IMR-90 (cell line): ENCODE data around the gene CTDP1. TPM values are rescaled to one million over a fixed set of nuclear protein-coding genes. Genes with fewer than 3 reads are reported as not detected.

Experiments
- ATAC-seq: fragments of 200-7000 bp; cut with Tn5 transposase; 2 replicates; pipeline ENCODE4 v1.9.1; 2020; ENCODE audit warnings: low read depth, mild to moderate bottlenecking, moderate library complexity
- BruUV-seq: library from RNA; stranded (reverse); fragments of 400-500 nt; replicated peaks from 2 replicates; lab custom pipeline; 2021; lab: Mats Ljungman, UMichigan
- CTCF ChIA-PET: fragments of 300-600 bp; formaldehyde crosslinking; extraction: SDS; loops from one replicate; lab custom pipeline; 2021; ENCODE audit warnings: antibody characterized with exemption; lab: Yijun Ruan, JAX
- POLR2A ChIA-PET: fragments of 300-600 bp; sonication (Branson Sonifier 250); formaldehyde crosslinking; loops from one replicate; lab custom pipeline; 2022; ENCODE audit warnings: antibody characterized with exemption; ENCODE audit not compliant: unreplicated experiment; lab: Charles Lee
- DNase-seq: peaks from one replicate; pipeline ENCODE4 v3.0.0; 2013
- H2AFZ ChIP-seq: replicated peaks from 2 replicates; pipeline ENCODE3; 2013; ENCODE audit warnings: low read length, mild to moderate bottlenecking; ENCODE audit not compliant: poor library complexity
- H2AK5ac ChIP-seq: 2 replicates; pipeline ENCODE4 v1.6.1; 2013; ENCODE audit warnings: low read depth, low read length, inconsistent platforms
- H2AK9ac ChIP-seq: replicated peaks from 2 replicates; pipeline ENCODE3; 2013; ENCODE audit warnings: mild to moderate bottlenecking, low read depth, low read length, moderate library complexity; ENCODE audit not compliant: poor library complexity
- H2BK120ac ChIP-seq: 2 replicates; pipeline ENCODE4 v1.6.1; 2013; ENCODE audit warnings: low read depth, low read length, inconsistent platforms
- H2BK15ac ChIP-seq: 3 replicates; pipeline ENCODE4 v1.6.1; 2013; ENCODE audit warnings: low read depth, low read length, inconsistent platforms
- H2BK20ac ChIP-seq: 2 replicates; pipeline ENCODE4 v1.6.1; 2013; ENCODE audit warnings: low read depth, mild to moderate bottlenecking, inconsistent platforms, low read length, moderate library complexity
- H2BK5ac ChIP-seq: 2 replicates; pipeline ENCODE4 v1.6.1; 2013; ENCODE audit warnings: mild to moderate bottlenecking, low read depth, low read length, inconsistent platforms; ENCODE audit not compliant: poor library complexity, severe bottlenecking
- H3K14ac ChIP-seq: replicated peaks from 2 replicates; pipeline ENCODE4 v1.6.1; 2013; ENCODE audit warnings: low read depth, low read length, inconsistent platforms
- H3K18ac ChIP-seq: 2 replicates; pipeline ENCODE4 v1.6.1; 2013; ENCODE audit warnings: low read depth, low read length, control low read depth
- H3K23ac ChIP-seq: 2 replicates; pipeline ENCODE4 v1.6.1; 2013; ENCODE audit warnings: low read depth, low read length, inconsistent platforms
- H3K27ac ChIP-seq: 2 replicates; pipeline ENCODE4 v1.5.1; 2013; ENCODE audit warnings: mild to moderate bottlenecking, control low read depth, low read length; ENCODE audit not compliant: insufficient read depth
- H3K27me3 ChIP-seq: 2 replicates; pipeline ENCODE4 v1.6.1; 2013; ENCODE audit warnings: low read length; ENCODE audit not compliant: control insufficient read depth, insufficient read depth
- H3K36me3 ChIP-seq: 2 replicates; pipeline ENCODE4 v1.6.1; 2013; ENCODE audit warnings: low read length, mixed read lengths; ENCODE audit not compliant: control insufficient read depth, insufficient read depth
- H3K4ac ChIP-seq: 2 replicates; pipeline ENCODE4 v1.6.1; 2013; ENCODE audit warnings: low read depth, low read length, inconsistent platforms
- H3K4me1 ChIP-seq: 2 replicates; pipeline ENCODE4 v1.6.1; 2013; ENCODE audit warnings: low read length, mixed read lengths; ENCODE audit not compliant: control insufficient read depth, insufficient read depth
- H3K4me2 ChIP-seq: 2 replicates; pipeline ENCODE4 v1.6.1; 2013; ENCODE audit warnings: low read depth, mild to moderate bottlenecking, control low read depth, low read length, moderate library complexity
- H3K4me3 ChIP-seq: 2 replicates; pipeline ENCODE4 v1.5.1; 2013; ENCODE audit warnings: low read depth, mild to moderate bottlenecking, control low read depth, low read length, moderate library complexity; ENCODE audit not compliant: insufficient read depth
- H3K56ac ChIP-seq: 2 replicates; pipeline ENCODE4 v1.6.1; 2013; ENCODE audit warnings: low read length, inconsistent platforms; ENCODE audit not compliant: insufficient read depth; ENCODE audit errors: extremely low read depth
- H3K79me1 ChIP-seq, 2 experiments: 2 replicates each; pipeline ENCODE4 v1.6.1; 2013; ENCODE audit warnings: low read length in 2 of 2, inconsistent platforms in 1 of 2, low read depth in 1 of 2
- H3K9ac ChIP-seq: 2 replicates; pipeline ENCODE4 v1.6.1; 2013; ENCODE audit warnings: low read depth, low read length, control low read depth
- H3K9me1 ChIP-seq: 2 replicates; pipeline ENCODE4 v1.6.1; 2013; ENCODE audit warnings: low read length, inconsistent platforms; ENCODE audit not compliant: insufficient read depth
- H3K9me3 ChIP-seq: 2 replicates; pipeline ENCODE4 v1.6.1; 2013; ENCODE audit warnings: low read length; ENCODE audit not compliant: control insufficient read depth, insufficient read depth
- H4K20me1 ChIP-seq: 2 replicates; pipeline ENCODE4 v1.6.1; 2013; ENCODE audit warnings: low read length, inconsistent platforms; ENCODE audit not compliant: insufficient read depth
- H4K5ac ChIP-seq: 2 replicates; pipeline ENCODE4 v1.6.1; 2013; ENCODE audit warnings: mild to moderate bottlenecking, low read depth, low read length, control low read depth
- H4K8ac ChIP-seq, 2 experiments: 2 replicates each; pipeline ENCODE4 v1.6.1; 2013; ENCODE audit warnings: low read depth in 2 of 2, low read length in 2 of 2, control low read depth in 1 of 2, inconsistent platforms in 1 of 2
- H4K91ac ChIP-seq: 2 replicates; pipeline ENCODE4 v1.6.1; 2013; ENCODE audit warnings: low read depth, low read length, inconsistent platforms; ENCODE audit not compliant: insufficient read depth
- MAFK ChIP-seq: IDR thresholded peaks from 2 replicates; pipeline ENCODE4 v1.6.1; 2012; ENCODE audit warnings: low read depth, low read length, improper control_type of control experiment
- RCOR1 ChIP-seq: IDR thresholded peaks from 2 replicates; pipeline ENCODE4 v1.6.1; 2012; ENCODE audit warnings: mild to moderate bottlenecking, low read length, improper control_type of control experiment; ENCODE audit not compliant: insufficient replicate concordance
- WGBS, 2 experiments: methylation state at CpG; one replicate each; pipeline versions ENCODE4 v1.1.5 to v1.1.7; 2013; ENCODE audit warnings: missing lambda C conversion rate in 2 of 2; ENCODE audit not compliant: insufficient read length in 1 of 2; ENCODE audit errors: extremely low coverage in 2 of 2; 5-methylcytosine and 5-hydroxymethylcytosine counted together
- dilution Hi-C: fragments of 300-500 bp; cut with HindIII; formaldehyde crosslinking; loops from one replicate; pipeline ENCODE4 v1.14.3; 2018; ENCODE audit warnings: low sequenced_read_pairs; ENCODE audit not compliant: unreplicated experiment
- in situ Hi-C: fragments of 300-500 bp; cut with MboI; formaldehyde crosslinking; loops from 3 replicates; pipeline ENCODE4 v1.14.3; 2019; ENCODE audit warnings: low sequenced_read_pairs, inconsistent platforms, mixed read lengths
- intact Hi-C: fragments of 100-400 bp; cut with micrococcal nuclease; formaldehyde crosslinking; loops from 2 replicates; pipeline ENCODE4 v1.10.0; 2022
- polyA plus RNA-seq, 3 experiments: library from polyadenylated mRNA; depleted of rRNA; stranded (reverse); fragments of >200 nt; gene quantifications; 2 replicates each; pipeline ENCODE4 v1.2.3, GENCODE V29; 2012; ENCODE audit warnings: low replicate concordance in 1 of 3
- total RNA-seq: library from RNA; depleted of rRNA; stranded (reverse); fragments of >200 nt; gene quantifications from 2 replicates; pipeline ENCODE4 v1.2.3, GENCODE V29; 2012

CTDP1 gene
- total and polyA plus RNA-seq, 2 of the 4 experiments (the other 2 are of a cell fraction) = 13.4 to 17.6 TPM

- Histone ChIP-seq H3K4me2 (no peak overlapping the region), H2BK15ac (no peak overlapping the region), H3K27ac (no peak overlapping the region), H3K9me3 (peaks cover 24% of the 10 kb centered on the region), H4K91ac (no peak overlapping the region), H3K56ac (no peak overlapping the region), H2AK5ac (no peak overlapping the region), H3K18ac (no peak overlapping the region), H2AFZ (no peak overlapping the region), H3K4ac (no peak overlapping the region), H4K8ac (no peak overlapping the region), H3K4me1 (no peaks in the 10 kb centered on the region), H2BK20ac (no peak overlapping the region), H4K5ac (no peak overlapping the region), H4K20me1 (no peaks in the 10 kb centered on the region), H2AK9ac (no peak overlapping the region), H3K23ac (no peak overlapping the region), H3K79me1 (peaks cover 19 to 48% of the 10 kb centered on the region in 2 experiments), H3K4me3 (no peak overlapping the region), H3K9ac (no peak overlapping the region), H3K14ac (no peak overlapping the region), H2BK120ac (no peak overlapping the region), H3K9me1 (peaks cover 3% of the 10 kb centered on the region; the same call in 1 of the 2 replicates), H3K27me3 (no peaks in the 10 kb centered on the region), H2BK5ac (no peak overlapping the region), H3K36me3 (peaks cover 63% of the 10 kb centered on the region)
- no TSS peak for BruUV-seq
- 100% methylated on average over 5 of the region's 20 CpGs; no CpG with 5 or more reads in 1 of the 2 experiments for WGBS, 2 experiments
- TF ChIP-seq MAFK = no peak
- TF ChIP-seq RCOR1 = no peak
- dilution Hi-C loops (no loop called here), in situ Hi-C loops (no loop called here), intact Hi-C loops (no loop called here)
- CTCF ChIA-PET = no interaction called here
- POLR2A ChIA-PET = no interaction called here
- DNase-seq (no peak), ATAC-seq (no peak)
These were observed 47.1 kb downstream of the CTDP1 start for GRCh38 chr18:79726721-79727120.
